Stimulated activated naive B cell treated with anti-CD40 and anti-IgM and Interleukin-4, amounts not matched to agents 10 μg/mL and 1 μg/mL and 100 μg/mL, for 72 hours (primary cell): Measurements from ENCODE around the gene CCPG1.
"Not testable (repeated sequence)": the region's sequence is repeated elsewhere in the genome, so short reads cannot be mapped to it uniquely, and the experiment has no call there.

ENCODE experiments used
- ATAC-seq, 2 donors: fragments of 150-1000 bp; cut with Tn5 transposase; replicated peaks; 2 replicates each; pipeline ENCODE4 v1.10.0; 2021; ENCODE audit warnings: moderate library complexity in 1 of 2
- DNase-seq: peaks from one replicate; pipeline ENCODE4 v3.0.0; 2021
- H3K27ac Mint-ChIP-seq: one replicate; pipeline ENCODE4 v1.8.0; 2022; ENCODE audit warnings: mild to moderate bottlenecking, mixed read lengths
- H3K27me3 Mint-ChIP-seq, 2 donors: one replicate each; pipeline ENCODE4 v1.8.0; 2022; ENCODE audit warnings: mixed read lengths in 2 of 2
- H3K36me3 Mint-ChIP-seq, 2 donors: one replicate each; pipeline ENCODE4 v1.8.0; 2022; ENCODE audit warnings: mixed read lengths in 2 of 2, mild to moderate bottlenecking in 1 of 2
- H3K4me1 Mint-ChIP-seq, 2 donors: one replicate each; pipeline ENCODE4 v1.8.0; 2022; ENCODE audit warnings: mixed read lengths in 2 of 2, mild to moderate bottlenecking in 1 of 2
- H3K4me3 Mint-ChIP-seq, 2 donors: one replicate each; pipeline ENCODE4 v1.8.0; 2022; ENCODE audit warnings: mild to moderate bottlenecking in 2 of 2, mixed read lengths in 2 of 2, moderate library complexity in 1 of 2
- H3K9me3 Mint-ChIP-seq, 2 donors: one replicate each; pipeline ENCODE4 v1.8.0; 2022; ENCODE audit warnings: mixed read lengths in 2 of 2, mild to moderate bottlenecking in 1 of 2

Gene CCPG1

GRCh38 chr15:55408012-55408928 lies at the start of gene CCPG1, which contains the start of gene PIERCE2:
Gene CCPG1 (minus strand): TSS chr15:55408359. CDS start chr15:55389424, 18,935 bp downstream.
Gene PIERCE2 (plus strand): TSS chr15:55408495. CDS start chr15:55408769, 274 bp downstream.
- no peaks in the 10 kb centered on the region for H3K9me3 Mint-ChIP-seq
- DNase-seq (peak; percentile 92), ATAC-seq (peak; percentile 90 to 94)
- H3K27ac Mint-ChIP-seq, result peak within 1 kb of the TSS; percentile 95
- H3K4me1 Mint-ChIP-seq, result peaks cover 5 to 31% of the 10 kb centered on the region in 2 donors
- H3K4me3 Mint-ChIP-seq, result peak within 1 kb of the TSS; percentile 88 to 94
- no peaks in the 10 kb centered on the region for H3K27me3 Mint-ChIP-seq
- H3K36me3 Mint-ChIP-seq, result no peaks in the 10 kb centered on the region

- Mint-ChIP-seq H3K4me3 (no peak overlapping the region), H3K4me1 (no peaks in the 10 kb centered on the region), H3K9me3 (peaks cover 12 to 14% of the 10 kb centered on the region in 2 donors), H3K27ac (no peak overlapping the region), H3K36me3 (peaks cover 6 to 8% of the 10 kb centered on the region in 2 donors), H3K27me3 (peaks cover 4 to 7% of the 10 kb centered on the region in 2 donors)
- ATAC-seq (no peak), DNase-seq (no peak)
Measured at GRCh38 chr15:55457401-55458022, 49.4 kb upstream of the CCPG1 start.

GRCh38 chr15:55447030-55447394 lies 38.9 kb upstream of the CCPG1 start:
- not testable (repeated sequence) for H3K27me3 Mint-ChIP-seq, H3K4me1 Mint-ChIP-seq, ATAC-seq, H3K4me3 Mint-ChIP-seq, DNase-seq, H3K9me3 Mint-ChIP-seq, H3K36me3 Mint-ChIP-seq, H3K27ac Mint-ChIP-seq

- not testable (repeated sequence) for H3K9me3 Mint-ChIP-seq, H3K27me3 Mint-ChIP-seq, H3K36me3 Mint-ChIP-seq, H3K27ac Mint-ChIP-seq, H3K4me1 Mint-ChIP-seq, ATAC-seq, DNase-seq, H3K4me3 Mint-ChIP-seq
Measured at GRCh38 chr15:55446379-55447029, 38.3 kb upstream of the CCPG1 start.

GRCh38 chr15:55445936-55446335 lies 37.8 kb upstream of the CCPG1 start:
- H3K4me3 Mint-ChIP-seq, H3K4me1 Mint-ChIP-seq, H3K27me3 Mint-ChIP-seq, H3K36me3 Mint-ChIP-seq, H3K27ac Mint-ChIP-seq, ATAC-seq, DNase-seq, H3K9me3 Mint-ChIP-seq: not testable (repeated sequence)

- not testable (repeated sequence) for H3K27me3 Mint-ChIP-seq, H3K4me3 Mint-ChIP-seq, H3K4me1 Mint-ChIP-seq, H3K36me3 Mint-ChIP-seq, ATAC-seq, H3K9me3 Mint-ChIP-seq, DNase-seq, H3K27ac Mint-ChIP-seq
Measured at GRCh38 chr15:55443141-55443540, 35.0 kb upstream of the CCPG1 start.

GRCh38 chr15:55434989-55435825 lies 27.0 kb upstream of the CCPG1 start:
- ATAC-seq (peak; percentile 67 to 72), DNase-seq (no peak)
- H3K9me3 Mint-ChIP-seq, result no peaks in the 10 kb centered on the region
- H3K36me3 Mint-ChIP-seq, result no peaks in the 10 kb centered on the region
- H3K27ac Mint-ChIP-seq, result no peak overlapping the region
- no peak overlapping the region for H3K4me3 Mint-ChIP-seq
- no peaks in the 10 kb centered on the region for H3K27me3 Mint-ChIP-seq
- H3K4me1 Mint-ChIP-seq, result peaks cover 0 to 2% of the 10 kb centered on the region in 2 donors

- Mint-ChIP-seq H3K4me1 (no peaks in the 10 kb centered on the region), H3K9me3 (no peaks in the 10 kb centered on the region), H3K27ac (no peak overlapping the region), H3K4me3 (no peak overlapping the region), H3K36me3 (no peaks in the 10 kb centered on the region), H3K27me3 (no peaks in the 10 kb centered on the region)
- no peak for ATAC-seq
- DNase-seq, result no peak
Measured at GRCh38 chr15:55422089-55422488, 13.9 kb upstream of the CCPG1 start.

- ATAC-seq (no peak), DNase-seq (no peak)
- Mint-ChIP-seq H3K9me3 (no peaks in the 10 kb centered on the region), H3K27me3 (no peaks in the 10 kb centered on the region), H3K4me3 (no peak overlapping the region), H3K27ac (no peak overlapping the region), H3K4me1 (no peaks in the 10 kb centered on the region), H3K36me3 (no peaks in the 10 kb centered on the region)
Measured at GRCh38 chr15:55420171-55420866, 12.2 kb upstream of the CCPG1 start.

- not testable (repeated sequence) for H3K9me3 Mint-ChIP-seq, ATAC-seq, H3K27me3 Mint-ChIP-seq, H3K36me3 Mint-ChIP-seq, H3K4me1 Mint-ChIP-seq, DNase-seq, H3K27ac Mint-ChIP-seq, H3K4me3 Mint-ChIP-seq
Measured at GRCh38 chr15:55417678-55418077, 9.5 kb upstream of the CCPG1 start.

- H3K36me3 Mint-ChIP-seq, result not testable (repeated sequence)
Measured at GRCh38 chr15:55408976-55409375, 817 bp upstream of the CCPG1 start.

GRCh38 chr15:55407498-55408011 lies 604 bp downstream of the CCPG1 start:
- ATAC-seq (peak; percentile 51 to 55), DNase-seq (no peak)
- H3K4me3 Mint-ChIP-seq, result peak overlapping the region; percentile 88 to 94
- H3K36me3 Mint-ChIP-seq, result no peaks in the 10 kb centered on the region
- no peaks in the 10 kb centered on the region for H3K27me3 Mint-ChIP-seq
- H3K9me3 Mint-ChIP-seq, result no peaks in the 10 kb centered on the region
- H3K27ac Mint-ChIP-seq, result peak overlapping the region; percentile 95
- peaks cover 7 to 39% of the 10 kb centered on the region in 2 donors for H3K4me1 Mint-ChIP-seq

More at GRCh38 chr15:55408976-55409375, 817 bp upstream of the CCPG1 start:
- peak overlapping the region; percentile 88 to 94 for H3K4me3 Mint-ChIP-seq
- H3K9me3 Mint-ChIP-seq, H3K27me3 Mint-ChIP-seq, ATAC-seq, DNase-seq: not testable (repeated sequence)
- H3K4me1 Mint-ChIP-seq, result peaks cover 5 to 24% of the 10 kb centered on the region in 2 donors
- H3K27ac Mint-ChIP-seq, result peak overlapping the region; percentile 95

GRCh38 chr15:55403531-55403930 lies 4.6 kb downstream of the CCPG1 start:
- ATAC-seq (no peak), DNase-seq (no peak)
- H3K4me1 Mint-ChIP-seq, result peaks cover 13 to 40% of the 10 kb centered on the region in 2 donors
- no peak overlapping the region for H3K4me3 Mint-ChIP-seq
- H3K27ac Mint-ChIP-seq, result peak overlapping the region; percentile 56
- no peaks in the 10 kb centered on the region for H3K9me3 Mint-ChIP-seq
- no peaks in the 10 kb centered on the region for H3K27me3 Mint-ChIP-seq
- H3K36me3 Mint-ChIP-seq, result peaks cover 0 to 4% of the 10 kb centered on the region in 2 donors
